Measurements from ENCODE around the gene LIMK2. TPM values are rescaled to one million over a fixed set of nuclear protein-coding genes. Genes with fewer than 3 reads are reported as not detected.
"Not testable (repeated sequence)": the region's sequence is repeated elsewhere in the genome, so short reads cannot be mapped to it uniquely, and the experiment has no call there.

The LIMK2 gene
- total and polyA plus RNA-seq, 2 donors = 21.6 to 32.6 TPM

DNA sequence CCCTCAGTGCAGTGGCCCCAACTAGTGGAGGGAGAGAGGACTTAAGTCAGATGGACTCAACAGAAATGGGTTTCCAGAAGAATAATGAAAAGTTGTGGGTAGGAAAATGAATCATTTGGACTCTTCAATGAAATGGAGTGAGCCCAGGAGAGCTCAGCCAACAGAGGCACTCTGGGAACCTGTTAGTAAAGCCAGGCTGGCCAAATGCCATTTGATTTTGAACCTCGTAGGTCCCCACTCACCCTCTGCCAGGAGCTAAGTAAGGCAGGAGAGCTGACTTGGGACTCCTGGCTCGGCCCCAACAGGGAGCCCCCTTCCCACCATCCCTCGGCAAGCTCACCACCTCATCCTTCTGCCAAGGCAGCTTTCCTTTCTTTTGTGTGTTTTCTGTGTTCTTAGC lies 5.6 kb upstream of the LIMK2 start:
- not testable (repeated sequence) for H3K27ac ChIP-seq (ENCODE audit: low read depth in 1 of 2, low read length in 1 of 2); DNase-seq (ENCODE audit: low read depth in 6 of 9, low spot score in 9 of 9); H3K9me3 ChIP-seq (ENCODE audit: control insufficient read depth in 2 of 2, insufficient read depth in 1 of 2, low read length in 1 of 2); H3K27me3 ChIP-seq (ENCODE audit: control insufficient read depth in 2 of 2, insufficient read depth in 1 of 2, low read length in 1 of 2); H3K4me3 ChIP-seq (ENCODE audit: low read length in 2 of 2)
- Histone ChIP-seq H3K4me1 (ENCODE audit: control insufficient read depth in 2 of 2, insufficient read depth in 2 of 2, low read length in 2 of 2) (peaks cover 7 to 11% of the 10 kb centered on the region in 2 donors), H3K36me3 (ENCODE audit: control insufficient read depth in 2 of 2, insufficient read depth in 2 of 2, low read length in 1 of 2) (peaks cover 6 to 17% of the 10 kb centered on the region in 2 donors)
- WGBS = 92% methylated on average over 3 of the region's 3 CpGs

GRCh38 chr22:31206896-31207687 lies 5.0 kb upstream of the LIMK2 start:
- no peaks in the 10 kb centered on the region for H3K27me3 ChIP-seq (ENCODE audit: control insufficient read depth in 2 of 2, insufficient read depth in 1 of 2, low read length in 1 of 2)
- DNase-seq (ENCODE audit: low read depth in 6 of 9, low spot score in 9 of 9) = peak in 1 of 9 donors; percentile 12
- H3K4me3 ChIP-seq (ENCODE audit: low read length in 2 of 2) = no peak overlapping the region
- H3K27ac ChIP-seq (ENCODE audit: low read depth in 1 of 2, low read length in 1 of 2) = peak overlapping the region in 1 of 2 donors; percentile 18
- peaks cover under 1 to 12% of the 10 kb centered on the region in 2 donors for H3K36me3 ChIP-seq (ENCODE audit: control insufficient read depth in 2 of 2, insufficient read depth in 2 of 2, low read length in 1 of 2)
- peaks cover 11 to 15% of the 10 kb centered on the region in 2 donors for H3K4me1 ChIP-seq (ENCODE audit: control insufficient read depth in 2 of 2, insufficient read depth in 2 of 2, low read length in 2 of 2)
- no peaks in the 10 kb centered on the region for H3K9me3 ChIP-seq (ENCODE audit: control insufficient read depth in 2 of 2, insufficient read depth in 1 of 2, low read length in 1 of 2)
- WGBS = 93% methylated on average over 8 of the region's 8 CpGs

DNA sequence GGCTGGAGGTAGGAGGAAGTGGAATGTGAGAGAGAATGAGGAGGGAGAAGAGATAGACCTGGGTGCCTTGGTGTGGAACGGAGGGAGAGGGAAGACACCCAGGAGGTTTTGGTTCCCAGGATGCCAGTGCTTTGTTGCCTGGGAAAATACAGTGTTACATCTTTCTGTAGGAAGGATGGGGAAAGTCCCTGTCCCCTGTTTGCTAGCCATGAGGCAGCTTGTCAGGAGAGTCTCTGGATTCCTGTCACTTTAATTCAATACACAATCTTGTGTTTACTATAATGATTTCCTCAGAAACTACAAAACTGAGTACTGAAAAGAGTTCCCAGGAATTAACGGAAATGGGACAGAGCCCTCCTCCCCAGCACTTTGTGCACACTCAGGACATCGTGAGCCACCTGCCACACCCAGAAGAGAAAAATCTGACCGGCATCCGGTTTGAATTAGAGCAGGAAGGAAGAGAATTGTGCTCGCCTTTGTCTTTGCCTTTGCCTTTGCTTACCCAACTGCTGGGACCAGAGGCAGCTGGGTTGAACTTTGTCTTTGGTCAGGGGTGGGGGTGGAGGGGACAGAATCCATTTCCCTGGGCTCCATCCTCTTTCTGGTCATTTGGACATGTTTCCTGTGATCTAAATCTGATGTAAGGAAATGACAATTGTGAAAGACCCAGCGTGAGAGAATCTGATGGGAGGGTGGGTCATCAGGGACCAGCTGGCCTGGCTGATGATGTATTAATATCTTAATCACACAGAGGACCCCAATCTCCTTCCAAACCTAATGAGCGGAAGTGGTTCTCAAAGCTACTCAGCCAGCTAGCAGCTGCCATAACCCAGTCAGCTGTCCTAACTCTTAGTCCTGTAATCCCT lies 1.3 kb upstream of the LIMK2 start:
- Histone ChIP-seq H3K9me3 (ENCODE audit: control insufficient read depth in 2 of 2, insufficient read depth in 1 of 2, low read length in 1 of 2) (no peaks in the 10 kb centered on the region), H3K27me3 (ENCODE audit: control insufficient read depth in 2 of 2, insufficient read depth in 1 of 2, low read length in 1 of 2) (no peaks in the 10 kb centered on the region), H3K36me3 (ENCODE audit: control insufficient read depth in 2 of 2, insufficient read depth in 2 of 2, low read length in 1 of 2) (peaks cover 4 to 6% of the 10 kb centered on the region in 2 donors), H3K27ac (ENCODE audit: low read depth in 1 of 2, low read length in 1 of 2) (peak overlapping the region; percentile 65 to 66), H3K4me3 (ENCODE audit: low read length in 2 of 2) (no peak overlapping the region), H3K4me1 (ENCODE audit: control insufficient read depth in 2 of 2, insufficient read depth in 2 of 2, low read length in 2 of 2) (peaks cover 20 to 28% of the 10 kb centered on the region in 2 donors)
- 65% methylated on average over 8 of the region's 8 CpGs for WGBS
- peak in 1 of 9 donors; percentile 71 for DNase-seq (ENCODE audit: low read depth in 6 of 9, low spot score in 9 of 9)

GRCh38 chr22:31211482-31211861 lies 626 bp upstream of the LIMK2 start:
- peaks cover 4 to 6% of the 10 kb centered on the region in 2 donors for H3K36me3 ChIP-seq (ENCODE audit: control insufficient read depth in 2 of 2, insufficient read depth in 2 of 2, low read length in 1 of 2)
- H3K4me1 ChIP-seq (ENCODE audit: control insufficient read depth in 2 of 2, insufficient read depth in 2 of 2, low read length in 2 of 2) = peaks cover 20 to 28% of the 10 kb centered on the region in 2 donors
- no peaks in the 10 kb centered on the region for H3K9me3 ChIP-seq (ENCODE audit: control insufficient read depth in 2 of 2, insufficient read depth in 1 of 2, low read length in 1 of 2)
- WGBS = 92% methylated on average over 7 of the region's 7 CpGs
- peak overlapping the region; percentile 64 to 65 for H3K27ac ChIP-seq (ENCODE audit: low read depth in 1 of 2, low read length in 1 of 2)
- peak overlapping the region; percentile 32 to 66 for H3K4me3 ChIP-seq (ENCODE audit: low read length in 2 of 2)
- no peaks in the 10 kb centered on the region for H3K27me3 ChIP-seq (ENCODE audit: control insufficient read depth in 2 of 2, insufficient read depth in 1 of 2, low read length in 1 of 2)
- DNase-seq (ENCODE audit: low read depth in 6 of 9, low spot score in 9 of 9) = no peak

GRCh38 chr22:31212783-31213629 lies 908 bp downstream of the LIMK2 start:
- peaks cover 21 to 28% of the 10 kb centered on the region in 2 donors for H3K4me1 ChIP-seq (ENCODE audit: control insufficient read depth in 2 of 2, insufficient read depth in 2 of 2, low read length in 2 of 2)
- H3K27ac ChIP-seq (ENCODE audit: low read depth in 1 of 2, low read length in 1 of 2) = peak overlapping the region; percentile 54 to 63
- H3K36me3 ChIP-seq (ENCODE audit: control insufficient read depth in 2 of 2, insufficient read depth in 2 of 2, low read length in 1 of 2) = peaks cover 0 to 6% of the 10 kb centered on the region in 2 donors
- H3K4me3 ChIP-seq (ENCODE audit: low read length in 2 of 2) = peak overlapping the region; percentile 66 to 96
- no peaks in the 10 kb centered on the region for H3K9me3 ChIP-seq (ENCODE audit: control insufficient read depth in 2 of 2, insufficient read depth in 1 of 2, low read length in 1 of 2)
- no peaks in the 10 kb centered on the region for H3K27me3 ChIP-seq (ENCODE audit: control insufficient read depth in 2 of 2, insufficient read depth in 1 of 2, low read length in 1 of 2)
- peak in 1 of 9 donors; percentile 28 for DNase-seq (ENCODE audit: low read depth in 6 of 9, low spot score in 9 of 9)
- 25% methylated on average over 11 of the region's 11 CpGs for WGBS

DNA sequence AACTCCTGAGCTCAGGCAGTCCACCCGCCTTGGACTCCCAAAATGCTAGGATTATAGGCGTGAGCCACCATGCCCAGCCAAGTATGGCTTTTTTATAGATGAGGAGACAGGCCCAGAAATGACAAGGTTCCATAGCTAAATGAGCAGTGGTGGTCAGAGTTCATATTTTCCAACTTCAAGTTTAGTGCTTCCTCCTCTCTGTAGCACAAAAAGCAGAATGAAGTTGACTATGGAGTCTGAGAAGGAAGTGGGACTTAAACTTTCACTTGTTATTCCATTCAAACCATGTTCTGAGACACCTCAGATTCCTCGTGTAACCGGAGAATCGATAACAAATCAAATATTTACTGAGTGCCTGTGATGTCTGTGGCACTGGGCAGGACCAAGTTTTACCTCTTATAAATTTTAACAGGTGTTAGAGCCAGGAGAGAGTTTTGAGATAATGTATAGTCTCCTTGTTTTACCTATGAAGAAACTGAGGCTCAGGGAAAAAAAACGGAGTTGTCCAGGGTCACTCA lies 3.0 kb downstream of the LIMK2 start:
- Histone ChIP-seq H3K27me3 (ENCODE audit: control insufficient read depth in 2 of 2, insufficient read depth in 1 of 2, low read length in 1 of 2) (no peaks in the 10 kb centered on the region), H3K4me3 (ENCODE audit: low read length in 2 of 2) (no peak overlapping the region), H3K36me3 (ENCODE audit: control insufficient read depth in 2 of 2, insufficient read depth in 2 of 2, low read length in 1 of 2) (peaks cover 4 to 12% of the 10 kb centered on the region in 2 donors), H3K9me3 (ENCODE audit: control insufficient read depth in 2 of 2, insufficient read depth in 1 of 2, low read length in 1 of 2) (no peaks in the 10 kb centered on the region), H3K27ac (ENCODE audit: low read depth in 1 of 2, low read length in 1 of 2) (no peak overlapping the region), H3K4me1 (ENCODE audit: control insufficient read depth in 2 of 2, insufficient read depth in 2 of 2, low read length in 2 of 2) (peaks cover 28% of the 10 kb centered on the region in 2 donors)
- DNase-seq (ENCODE audit: low read depth in 6 of 9, low spot score in 9 of 9) = no peak
- WGBS = 98% methylated on average over 6 of the region's 6 CpGs

DNA sequence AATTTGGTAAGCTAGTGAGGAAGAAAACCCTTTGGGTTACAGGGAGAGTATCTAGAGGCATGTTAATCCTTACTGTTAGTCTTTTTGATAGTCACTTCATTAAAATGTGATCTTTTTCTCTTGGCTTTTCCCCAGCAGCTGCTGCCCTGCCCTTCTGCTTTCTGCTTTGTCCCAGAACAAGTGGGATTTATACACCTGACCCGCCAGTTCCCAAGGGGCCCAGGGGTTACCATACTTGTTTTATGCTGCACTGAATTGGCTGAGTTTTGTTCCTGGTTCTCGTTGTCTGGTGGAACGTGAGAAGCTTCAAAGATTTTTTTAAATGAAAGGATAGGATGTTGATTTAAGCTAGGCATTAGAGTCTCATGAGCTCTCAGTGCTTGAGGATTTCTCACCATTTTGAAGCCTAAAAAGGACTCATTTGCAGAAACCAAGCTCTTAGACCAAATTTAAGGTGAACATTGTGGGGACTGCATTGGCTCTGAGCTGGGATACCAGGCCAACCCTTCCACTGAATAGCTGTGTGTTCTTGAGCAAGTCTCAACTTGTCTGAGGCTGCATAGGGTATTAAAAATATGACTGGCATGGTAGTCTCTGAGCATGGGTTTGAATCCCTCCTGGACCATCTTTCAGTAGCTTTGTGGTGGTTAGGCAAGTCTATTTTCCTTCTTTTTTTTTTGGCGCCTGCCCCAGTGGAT lies 6.6 kb downstream of the LIMK2 start:
- WGBS = 83% methylated on average over 4 of the region's 4 CpGs
- DNase-seq (ENCODE audit: low read depth in 6 of 9, low spot score in 9 of 9) = no peak
- peaks cover 5 to 8% of the 10 kb centered on the region in 2 donors for H3K4me1 ChIP-seq (ENCODE audit: control insufficient read depth in 2 of 2, insufficient read depth in 2 of 2, low read length in 2 of 2)
- no peak overlapping the region for H3K4me3 ChIP-seq (ENCODE audit: low read length in 2 of 2)
- H3K36me3 ChIP-seq (ENCODE audit: control insufficient read depth in 2 of 2, insufficient read depth in 2 of 2, low read length in 1 of 2) = peaks cover 4 to 14% of the 10 kb centered on the region in 2 donors
- peak overlapping the region in 1 of 2 donors; percentile 18 for H3K27ac ChIP-seq (ENCODE audit: low read depth in 1 of 2, low read length in 1 of 2)
- no peaks in the 10 kb centered on the region for H3K9me3 ChIP-seq (ENCODE audit: control insufficient read depth in 2 of 2, insufficient read depth in 1 of 2, low read length in 1 of 2)
- H3K27me3 ChIP-seq (ENCODE audit: control insufficient read depth in 2 of 2, insufficient read depth in 1 of 2, low read length in 1 of 2) = no peaks in the 10 kb centered on the region

- Histone ChIP-seq H3K9me3 (ENCODE audit: control insufficient read depth in 2 of 2, insufficient read depth in 1 of 2, low read length in 1 of 2) (no peaks in the 10 kb centered on the region), H3K4me1 (ENCODE audit: control insufficient read depth in 2 of 2, insufficient read depth in 2 of 2, low read length in 2 of 2) (peaks cover 5 to 8% of the 10 kb centered on the region in 2 donors), H3K4me3 (ENCODE audit: low read length in 2 of 2) (no peak overlapping the region), H3K27me3 (ENCODE audit: control insufficient read depth in 2 of 2, insufficient read depth in 1 of 2, low read length in 1 of 2) (no peaks in the 10 kb centered on the region), H3K27ac (ENCODE audit: low read depth in 1 of 2, low read length in 1 of 2) (no peak overlapping the region), H3K36me3 (ENCODE audit: control insufficient read depth in 2 of 2, insufficient read depth in 2 of 2, low read length in 1 of 2) (peaks cover 10 to 15% of the 10 kb centered on the region in 2 donors)
- 98% methylated on average over 4 of the region's 4 CpGs for WGBS
- no peak for DNase-seq (ENCODE audit: low read depth in 6 of 9, low spot score in 9 of 9)
Observed at GRCh38 chr22:31221084-31221483, 9.0 kb downstream of the LIMK2 start.
